ENCODE results near the gene ATG2B. TPM values are rescaled to one million over a fixed set of nuclear protein-coding genes. Genes with fewer than 3 reads are reported as not detected.

The ATG2B gene
- total and polyA plus RNA-seq, 9 of the 15 experiments (the other 6 are each of a cell fraction or from before 2014, with no cell fraction given), result 0.83 to 12.9 (median 8.7) TPM

GRCh38 chr14:96368534-96368933 is 5.4 kb upstream of the ATG2B start (continued):
- TF ChIP-seq TFE3 (CRISPR knock-in tag; IDR thresholded peaks at IDR 0.05), result no peak
- no peak for TF ChIP-seq MTA3 (IDR thresholded peaks at IDR 0.05; ENCODE audit: borderline replicate concordance)
- TF ChIP-seq EGR1 (conservative IDR thresholded peaks at IDR 0.05), result no peak
- no peak for TF ChIP-seq ILK (tag; IDR thresholded peaks at IDR 0.05; ENCODE audit: borderline replicate concordance, low read depth)
- no peak for TF ChIP-seq LCOR (CRISPR knock-in tag; IDR thresholded peaks at IDR 0.05)
- no peak for TF ChIP-seq DLX4 (CRISPR knock-in tag; IDR thresholded peaks at IDR 0.05)
- no peak for TF ChIP-seq ZNF518B (CRISPR knock-in tag; IDR thresholded peaks at IDR 0.05)
- no peak for TF ChIP-seq HNRNPH1 (optimal IDR thresholded peaks at IDR 0.05; ENCODE audit: low read depth, low read length)
- TF ChIP-seq ZNF717 (CRISPR knock-in tag; IDR thresholded peaks at IDR 0.05), result no peak
- 0 out of 2 replicates have a peak, but pooled peaks have one; percentile 16 for TF ChIP-seq SMARCE1 (IDR thresholded peaks at IDR 0.05)
- TF ChIP-seq COPS2 (conservative IDR thresholded peaks at IDR 0.05), result no peak
- TF ChIP-seq ZNF347 (CRISPR knock-in tag; IDR thresholded peaks at IDR 0.05; ENCODE audit: low read depth), result no peak
- no peak for TF ChIP-seq MXI1 (IDR thresholded peaks at IDR 0.05; ENCODE audit: low read depth, low read length)
- peak; percentile 70; the same call in 1 of the 2 replicates for TF ChIP-seq MTA1 (IDR thresholded peaks at IDR 0.05; ENCODE audit: borderline replicate concordance)
- no peak for TF ChIP-seq PHF8 (IDR thresholded peaks at IDR 0.05; ENCODE audit: borderline replicate concordance, low read length)
- no peak for TF ChIP-seq ZNF165 (CRISPR knock-in tag; IDR thresholded peaks at IDR 0.05; ENCODE audit: borderline replicate concordance)
- TF ChIP-seq TBL1XR1 (IDR thresholded peaks at IDR 0.05; ENCODE audit: low read length in 2 of 2), result no peak
- TF ChIP-seq HES1 (IDR thresholded peaks at IDR 0.05; ENCODE audit: low read depth), result no peak
- no peak for TF ChIP-seq BRF1 (IDR thresholded peaks at IDR 0.05; ENCODE audit: borderline replicate concordance, extremely low read depth, insufficient read length)
- no peak for TF ChIP-seq NR2C1 (IDR thresholded peaks at IDR 0.05)
- TF ChIP-seq NR2C1 (tag; IDR thresholded peaks at IDR 0.05), result no peak
- TF ChIP-seq CGGBP1 (CRISPR knock-in tag; IDR thresholded peaks at IDR 0.05), result no peak
- no peak for TF ChIP-seq FOXA1 (IDR thresholded peaks at IDR 0.05; ENCODE audit: borderline replicate concordance)
- TF ChIP-seq FOXK2 (conservative IDR thresholded peaks at IDR 0.05 in 1 of 2, IDR thresholded peaks at IDR 0.05 in 1 of 2; ENCODE audit: low read depth in 2 of 2), result peak; percentile 38 to 43; a peak in 1 of 4 replicates
